ENCODE measurements around the gene TMEM220.
"Not testable (repeated sequence)": the region's sequence is repeated elsewhere in the genome, so short reads cannot be mapped to it uniquely, and the experiment has no call there.

Gene TMEM220

GRCh38 chr17:10732121-10732520 lies 2.3 kb upstream of the TMEM220 start:
- in situ Hi-C loops (cut with HindIII; ENCODE audit: low sequenced_read_pairs): loop anchor here (25.0 kb wide), 1 partner anchor 105 kb away; the partner anchor contains the start of gene PIRT

- in situ Hi-C loops (cut with HindIII; ENCODE audit: low sequenced_read_pairs): loop anchor here (25.0 kb wide), 1 partner anchor 106 kb away; the partner anchor contains the start of gene PIRT
Observed at GRCh38 chr17:10731408-10731879, 1.6 kb upstream of the TMEM220 start.

GRCh38 chr17:10730247-10730646 lies 424 bp upstream of the TMEM220 start:
- in situ Hi-C loops (cut with HindIII; ENCODE audit: low sequenced_read_pairs): loop anchor here (25.0 kb wide), 1 partner anchor 107 kb away; the partner anchor contains the start of gene PIRT

- in situ Hi-C loops (cut with HindIII; ENCODE audit: low sequenced_read_pairs): loop anchor here (25.0 kb wide), 1 partner anchor 109 kb away; the partner anchor contains the start of gene PIRT
Observed at GRCh38 chr17:10728331-10728892, 1.4 kb downstream of the TMEM220 start.

- in situ Hi-C loops (cut with HindIII; ENCODE audit: low sequenced_read_pairs): loop anchor here (25.0 kb wide), 1 partner anchor 110 kb away; the partner anchor contains the start of gene PIRT
Observed at GRCh38 chr17:10727192-10727591, 2.6 kb downstream of the TMEM220 start.

- in situ Hi-C loops (cut with HindIII; ENCODE audit: low sequenced_read_pairs): loop anchor here (25.0 kb wide), 1 partner anchor 111 kb away; the partner anchor contains the start of gene PIRT
Observed at GRCh38 chr17:10726196-10726595, 3.6 kb downstream of the TMEM220 start.

- in situ Hi-C loops (cut with HindIII; ENCODE audit: low sequenced_read_pairs): loop anchor here (25.0 kb wide), 1 partner anchor 112 kb away; the partner anchor contains the start of gene PIRT
Observed at GRCh38 chr17:10725262-10725661, 4.6 kb downstream of the TMEM220 start.

GRCh38 chr17:10724546-10725195 lies 5.2 kb downstream of the TMEM220 start:
- in situ Hi-C loops (cut with HindIII; ENCODE audit: low sequenced_read_pairs): loop anchor here (25.0 kb wide), 1 partner anchor 113 kb away; the partner anchor contains the start of gene PIRT

- in situ Hi-C loops (cut with HindIII; ENCODE audit: low sequenced_read_pairs): no loop called here
Observed at GRCh38 chr17:10718547-10718946, 11.3 kb downstream of the TMEM220 start.

- in situ Hi-C loops (cut with HindIII; ENCODE audit: low sequenced_read_pairs): no loop called here
Observed at GRCh38 chr17:10716218-10716617, 13.6 kb downstream of the TMEM220 start.

- in situ Hi-C loops (cut with HindIII; ENCODE audit: low sequenced_read_pairs): no loop called here
Observed at GRCh38 chr17:10713318-10713717, 16.5 kb downstream of the TMEM220 start.

- in situ Hi-C loops (cut with HindIII; ENCODE audit: low sequenced_read_pairs): no loop called here
Observed at GRCh38 chr17:10705727-10706126, 24.1 kb downstream of the TMEM220 start.

GRCh38 chr17:10702574-10702973 lies 27.2 kb downstream of the TMEM220 start:
- in situ Hi-C loops (cut with HindIII; ENCODE audit: low sequenced_read_pairs): no loop called here

- in situ Hi-C loops (cut with HindIII; ENCODE audit: low sequenced_read_pairs): no loop called here
Observed at GRCh38 chr17:10699856-10700255, 30.0 kb downstream of the TMEM220 start.

- in situ Hi-C loops (cut with HindIII; ENCODE audit: low sequenced_read_pairs): no loop called here
Observed at GRCh38 chr17:10698096-10698818, 31.6 kb downstream of the TMEM220 start.

GRCh38 chr17:10697092-10698081 lies 32.4 kb downstream of the TMEM220 start, which contains the start of the genes ADPRM and SCO1:
TSS of gene ADPRM (plus strand) at chr17:10697594. CDS start at chr17:10704927, 7,333 bp downstream.
TSS of gene SCO1 (minus strand) at chr17:10697533. CDS start at chr17:10697507, 26 bp downstream.
- in situ Hi-C loops (cut with HindIII; ENCODE audit: low sequenced_read_pairs): no loop called here

- in situ Hi-C loops (cut with HindIII; ENCODE audit: low sequenced_read_pairs): not testable (repeated sequence)
Observed at GRCh38 chr17:10695875-10696407, 33.9 kb downstream of the TMEM220 start.

GRCh38 chr17:10687499-10687898 lies 42.3 kb downstream of the TMEM220 start:
- in situ Hi-C loops (cut with HindIII; ENCODE audit: low sequenced_read_pairs): no loop called here

- in situ Hi-C loops (cut with HindIII; ENCODE audit: low sequenced_read_pairs): no loop called here
Observed at GRCh38 chr17:10683853-10684252, 46.0 kb downstream of the TMEM220 start.

Measured in DLD1 (cell line).